H9 (cell line): Measurements from ENCODE around the gene MLIP. TPM values are rescaled to one million over a fixed set of nuclear protein-coding genes. Genes with fewer than 3 reads are reported as not detected.

Experiments
- DNase-seq: peaks from one replicate; pipeline ENCODE4 v3.0.0-alpha.2; 2017
- H2AFZ ChIP-seq: one replicate; pipeline ENCODE4 v1.6.1; 2013; ENCODE audit warnings: mild to moderate bottlenecking, low read length, control low read depth, moderate library complexity
- H2AK5ac ChIP-seq: 2 replicates; pipeline ENCODE4 v1.6.1; 2013; ENCODE audit warnings: low read length, control low read depth, mixed read lengths; ENCODE audit not compliant: insufficient read length
- H2BK120ac ChIP-seq: one replicate; pipeline ENCODE4 v1.6.1; 2013; ENCODE audit warnings: low read depth, mild to moderate bottlenecking, low read length, control low read depth, inconsistent platforms; ENCODE audit not compliant: poor library complexity, severe bottlenecking
- H2BK12ac ChIP-seq: 2 replicates; pipeline ENCODE4 v1.6.1; 2013; ENCODE audit warnings: low read length, control low read depth, mixed read lengths, low read depth; ENCODE audit not compliant: insufficient read length
- H2BK15ac ChIP-seq: 2 replicates; pipeline ENCODE4 v1.6.1; 2013; ENCODE audit warnings: low read depth, low read length, control low read depth
- H2BK20ac ChIP-seq: one replicate; pipeline ENCODE4 v1.6.1; 2013; ENCODE audit warnings: low read depth, mild to moderate bottlenecking, low read length, control low read depth, inconsistent platforms; ENCODE audit not compliant: poor library complexity, severe bottlenecking
- H2BK5ac ChIP-seq: 2 replicates; pipeline ENCODE4 v1.6.1; 2013; ENCODE audit warnings: low read length, control low read depth, mixed read lengths; ENCODE audit not compliant: insufficient read length
- H3K14ac ChIP-seq: 2 replicates; pipeline ENCODE4 v1.6.1; 2013; ENCODE audit warnings: low read length, control low read depth; ENCODE audit not compliant: insufficient read depth
- H3K18ac ChIP-seq: 2 replicates; pipeline ENCODE4 v1.6.1; 2013; ENCODE audit warnings: low read depth, mild to moderate bottlenecking, mixed read lengths, low read length, control low read depth; ENCODE audit not compliant: insufficient read length
- H3K23ac ChIP-seq: 2 replicates; pipeline ENCODE4 v1.6.1; 2013; ENCODE audit warnings: low read length, control low read depth, mixed read lengths, low read depth; ENCODE audit not compliant: insufficient read length
- H3K23me2 ChIP-seq: 2 replicates; pipeline ENCODE4 v1.6.1; 2013; ENCODE audit warnings: low read depth, mild to moderate bottlenecking, mixed read lengths, low read length, control low read depth; ENCODE audit not compliant: insufficient read length, poor library complexity, severe bottlenecking
- H3K27ac ChIP-seq: 2 replicates; pipeline ENCODE4 v1.5.1; 2013; ENCODE audit warnings: low read length, control low read depth, mixed read lengths, low read depth; ENCODE audit not compliant: insufficient read length
- H3K27me3 ChIP-seq: 2 replicates; pipeline ENCODE4 v1.6.1; 2013; ENCODE audit warnings: low read length, control low read depth, inconsistent platforms; ENCODE audit not compliant: insufficient read depth
- H3K4ac ChIP-seq: 2 replicates; pipeline ENCODE4 v1.6.1; 2013; ENCODE audit warnings: low read depth, mild to moderate bottlenecking, control low read depth, inconsistent platforms, low read length, moderate library complexity
- H3K4me1 ChIP-seq: 2 replicates; pipeline ENCODE4 v1.6.1; 2013; ENCODE audit warnings: low read length, control low read depth, inconsistent platforms; ENCODE audit not compliant: insufficient read depth
- H3K4me2 ChIP-seq: 2 replicates; pipeline ENCODE4 v1.6.1; 2013; ENCODE audit warnings: low read length, control low read depth, mixed read lengths; ENCODE audit not compliant: insufficient read length, insufficient read depth
- H3K56ac ChIP-seq: 2 replicates; pipeline ENCODE4 v1.6.1; 2013; ENCODE audit warnings: low read depth, mild to moderate bottlenecking, mixed read lengths, low read length, control low read depth; ENCODE audit not compliant: insufficient read length
- H3K79me1 ChIP-seq: 2 replicates; pipeline ENCODE4 v1.6.1; 2013; ENCODE audit warnings: low read depth, mild to moderate bottlenecking, moderate library complexity, low read length, control low read depth, inconsistent platforms; ENCODE audit not compliant: insufficient read depth, poor library complexity, severe bottlenecking
- H3K79me2 ChIP-seq: 2 replicates; pipeline ENCODE4 v1.6.1; 2013; ENCODE audit warnings: low read length, control low read depth, inconsistent platforms; ENCODE audit not compliant: insufficient read depth
- H3K9ac ChIP-seq: 2 replicates; pipeline ENCODE4 v1.6.1; 2013; ENCODE audit warnings: low read length, control low read depth, mixed read lengths; ENCODE audit not compliant: insufficient read length; ENCODE audit errors: extremely low read depth
- H3K9me3 ChIP-seq: one replicate; pipeline ENCODE4 v1.6.1; 2013; ENCODE audit warnings: low read depth, low read length, inconsistent platforms; ENCODE audit not compliant: control insufficient read depth
- H3T11ph ChIP-seq: one replicate; pipeline ENCODE4 v1.6.1; 2013; ENCODE audit warnings: mild to moderate bottlenecking, low read length, control low read depth, inconsistent platforms
- H4K20me1 ChIP-seq: one replicate; pipeline ENCODE4 v1.6.1; 2013; ENCODE audit not compliant: control insufficient read depth, insufficient read length, insufficient read depth
- H4K5ac ChIP-seq: 2 replicates; pipeline ENCODE4 v1.6.1; 2013; ENCODE audit warnings: low read depth, mild to moderate bottlenecking, mixed read lengths, low read length, control low read depth; ENCODE audit not compliant: insufficient read length
- H4K8ac ChIP-seq: replicated peaks from 2 replicates; pipeline ENCODE4 v1.6.1; 2013; ENCODE audit warnings: low read length, control low read depth, mixed read lengths, low read depth; ENCODE audit not compliant: insufficient read length
- H4K91ac ChIP-seq: 2 replicates; pipeline ENCODE4 v1.6.1; 2013; ENCODE audit warnings: low read depth, mild to moderate bottlenecking, moderate library complexity, mixed read lengths, low read length, control low read depth; ENCODE audit not compliant: insufficient read length
- H3K27ac Mint-ChIP-seq, 3 experiments: 2 replicates in 2 of 3; 3 replicates in 1 of 3; pipeline ENCODE4 v1.8.0; 2020 to 2021; ENCODE audit warnings: mixed read lengths in 3 of 3, mild to moderate bottlenecking in 1 of 3, moderate library complexity in 1 of 3
- H3K27me3 Mint-ChIP-seq: 2 replicates; pipeline ENCODE4 v1.8.0; 2021; ENCODE audit warnings: low read depth, mild to moderate bottlenecking, moderate library complexity, mixed read lengths
- H3K36me3 Mint-ChIP-seq, 3 experiments: 2 replicates in 2 of 3; 3 replicates in 1 of 3; pipeline ENCODE4 v1.8.0; 2020 to 2021; ENCODE audit warnings: low read depth in 3 of 3, mixed read lengths in 3 of 3; ENCODE audit not compliant: insufficient read depth in 1 of 3
- H3K4me1 Mint-ChIP-seq, 2 experiments: 2 replicates each; pipeline ENCODE4 v1.8.0; 2020; ENCODE audit warnings: mixed read lengths in 2 of 2
- H3K4me3 Mint-ChIP-seq, 2 experiments: 2 replicates in 1 of 2; 3 replicates in 1 of 2; pipeline ENCODE4 v1.8.0; 2020 to 2021; ENCODE audit warnings: mild to moderate bottlenecking in 2 of 2, mixed read lengths in 2 of 2, moderate library complexity in 1 of 2
- H3K9me3 Mint-ChIP-seq, 2 experiments: 2 replicates in 1 of 2; 3 replicates in 1 of 2; pipeline ENCODE4 v1.8.0; 2020; ENCODE audit warnings: mild to moderate bottlenecking in 2 of 2, mixed read lengths in 2 of 2, moderate library complexity in 1 of 2
- WGBS: extraction: QIAGEN DNeasy Blood & Tissue Kit; methylation state at CpG from one replicate; pipeline ENCODE4 v1.1.7; 2013; ENCODE audit warnings: missing lambda C conversion rate, low lambda C conversion rate, mixed read lengths; ENCODE audit not compliant: insufficient read length; ENCODE audit errors: extremely low coverage; 5-methylcytosine and 5-hydroxymethylcytosine counted together
- total RNA-seq: library from RNA; stranded (reverse); gene quantifications from 2 replicates; pipeline ENCODE4 v1.2.1, GENCODE V29; 2021
- TF ChIP-seq, protein P1 (sequence below): fragments of 200-600 bp; sonication (generic); conservative IDR thresholded peaks from 3 replicates; pipeline ENCODE4 v1.8.0; 2021; ENCODE audit warnings: antibody characterized with exemption, mild to moderate bottlenecking

MLIP gene
- total RNA-seq, 1 experiment from 2014 or later: not detected

DNA sequence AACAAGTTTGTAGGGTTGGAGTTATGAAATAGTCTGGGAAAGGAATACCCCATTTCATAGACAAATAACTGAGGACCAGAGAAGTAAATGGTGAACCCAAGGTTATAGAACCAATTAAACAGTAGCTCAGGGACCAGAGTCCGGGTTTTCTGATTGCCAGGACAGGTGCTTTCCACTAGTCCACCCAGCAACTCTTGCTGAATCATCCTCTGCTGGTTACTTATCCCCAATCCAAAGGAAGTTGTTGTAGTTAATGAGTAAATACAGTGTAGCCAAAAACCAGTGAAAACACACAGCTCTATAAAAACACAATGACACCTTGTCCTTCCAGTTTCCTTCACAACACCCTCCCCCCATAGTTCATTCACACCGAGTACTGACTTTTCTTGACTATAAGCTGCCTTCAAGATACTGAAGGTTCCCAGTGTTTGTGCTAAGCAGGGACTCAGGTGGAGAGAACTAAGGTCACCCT, 196.2 kb downstream of the MLIP start:
- Histone ChIP-seq H4K20me1 (no peaks in the 10 kb centered on the region), H3K56ac (no peak overlapping the region), H2AFZ (no peak overlapping the region), H3K23ac (no peak overlapping the region), H4K91ac (no peak overlapping the region), H3K79me1 (no peaks in the 10 kb centered on the region), H3K27ac (no peak overlapping the region), H3T11ph (no peak overlapping the region), H3K23me2 (no peaks in the 10 kb centered on the region), H3K9me3 (no peaks in the 10 kb centered on the region), H2BK15ac (no peak overlapping the region), H3K4ac (no peak overlapping the region), H3K27me3 (no peaks in the 10 kb centered on the region), H3K79me2 (no peaks in the 10 kb centered on the region), H2BK12ac (no peak overlapping the region), H3K14ac (no peak overlapping the region), H3K4me1 (no peaks in the 10 kb centered on the region), H2BK20ac (no peak overlapping the region), H3K9ac (no peak overlapping the region), H2BK120ac (no peak overlapping the region), H3K18ac (no peak overlapping the region), H2BK5ac (no peak overlapping the region), H2AK5ac (no peak overlapping the region), H4K8ac (no peak overlapping the region), H3K4me2 (no peak overlapping the region), H4K5ac (no peak overlapping the region)
- H3K4me1 Mint-ChIP-seq: no peaks in the 10 kb centered on the region
- H3K27ac Mint-ChIP-seq: no peak overlapping the region
- DNase-seq: no peak
- no peaks in the 10 kb centered on the region for H3K9me3 Mint-ChIP-seq
- TF ChIP-seq, protein P1, sequence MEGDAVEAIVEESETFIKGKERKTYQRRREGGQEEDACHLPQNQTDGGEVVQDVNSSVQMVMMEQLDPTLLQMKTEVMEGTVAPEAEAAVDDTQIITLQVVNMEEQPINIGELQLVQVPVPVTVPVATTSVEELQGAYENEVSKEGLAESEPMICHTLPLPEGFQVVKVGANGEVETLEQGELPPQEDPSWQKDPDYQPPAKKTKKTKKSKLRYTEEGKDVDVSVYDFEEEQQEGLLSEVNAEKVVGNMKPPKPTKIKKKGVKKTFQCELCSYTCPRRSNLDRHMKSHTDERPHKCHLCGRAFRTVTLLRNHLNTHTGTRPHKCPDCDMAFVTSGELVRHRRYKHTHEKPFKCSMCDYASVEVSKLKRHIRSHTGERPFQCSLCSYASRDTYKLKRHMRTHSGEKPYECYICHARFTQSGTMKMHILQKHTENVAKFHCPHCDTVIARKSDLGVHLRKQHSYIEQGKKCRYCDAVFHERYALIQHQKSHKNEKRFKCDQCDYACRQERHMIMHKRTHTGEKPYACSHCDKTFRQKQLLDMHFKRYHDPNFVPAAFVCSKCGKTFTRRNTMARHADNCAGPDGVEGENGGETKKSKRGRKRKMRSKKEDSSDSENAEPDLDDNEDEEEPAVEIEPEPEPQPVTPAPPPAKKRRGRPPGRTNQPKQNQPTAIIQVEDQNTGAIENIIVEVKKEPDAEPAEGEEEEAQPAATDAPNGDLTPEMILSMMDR: no peak
- no peaks in the 10 kb centered on the region for H3K27me3 Mint-ChIP-seq
- no CpG with 5 or more reads among the region's 2 CpGs for WGBS
- no peaks in the 10 kb centered on the region for H3K36me3 Mint-ChIP-seq
- no peak overlapping the region for H3K4me3 Mint-ChIP-seq
